Small intestine (tissue), 7 donors: Measurements from ENCODE around the gene GSE1. TPM values are rescaled to one million over a fixed set of nuclear protein-coding genes. Genes with fewer than 3 reads are reported as not detected.

Experiments
- DNase-seq, 2 donors: peaks; one replicate each; pipeline versions ENCODE4 v3.0.0 to v3.0.0-alpha.2; 2013
- FAIRE-seq: peaks from 2 replicates; lab custom pipeline; 2012; peaks lifted over from hg19 to GRCh38; lab: Jason Lieb, UNC
- H3K27ac ChIP-seq, 3 donors: one replicate each; pipeline ENCODE4 v1.5.1; 2013; ENCODE audit warnings: low read length in 2 of 3, mild to moderate bottlenecking in 2 of 3, control low read depth in 1 of 3, inconsistent platforms in 1 of 3, low read depth in 1 of 3, moderate library complexity in 1 of 3
- H3K27me3 ChIP-seq, 3 donors: one replicate each; pipeline ENCODE4 v1.6.1; 2013; ENCODE audit warnings: low read length in 3 of 3, inconsistent platforms in 1 of 3; ENCODE audit not compliant: control insufficient read depth in 3 of 3, insufficient read depth in 3 of 3
- H3K36me3 ChIP-seq, 3 donors: one replicate each; pipeline ENCODE4 v1.6.1; 2013; ENCODE audit warnings: low read length in 3 of 3, inconsistent platforms in 1 of 3, low read depth in 1 of 3, mild to moderate bottlenecking in 1 of 3, moderate library complexity in 1 of 3; ENCODE audit not compliant: control insufficient read depth in 3 of 3, insufficient read depth in 2 of 3
- H3K4me1 ChIP-seq, 3 donors: one replicate each; pipeline ENCODE4 v1.6.1; 2013; ENCODE audit warnings: low read length in 2 of 3, inconsistent platforms in 1 of 3, low read depth in 1 of 3, mild to moderate bottlenecking in 1 of 3, moderate library complexity in 1 of 3; ENCODE audit not compliant: control insufficient read depth in 3 of 3, insufficient read depth in 2 of 3
- H3K4me3 ChIP-seq, 3 donors: one replicate each; pipeline ENCODE4 v1.5.1; 2013; ENCODE audit warnings: low read length in 3 of 3, control low read depth in 1 of 3, inconsistent platforms in 1 of 3, low read depth in 1 of 3, mild to moderate bottlenecking in 1 of 3, moderate library complexity in 1 of 3
- H3K9me3 ChIP-seq, 2 donors: one replicate each; pipeline ENCODE4 v1.6.1; 2013; ENCODE audit warnings: low read depth in 1 of 2, low read length in 1 of 2; ENCODE audit not compliant: control insufficient read depth in 2 of 2, insufficient read depth in 1 of 2
- WGBS, 3 donors: extraction: QIAGEN DNeasy Blood & Tissue Kit; methylation state at CpG; one replicate each; pipeline ENCODE4 v1.1.7; 2013; 5-methylcytosine and 5-hydroxymethylcytosine counted together
- polyA plus RNA-seq, 4 donors: library from polyadenylated mRNA; stranded (reverse) in 3 of 4; unstranded in 1 of 4; fragments of 200-250 nt in 3 of 4; fragments of 120-200 nt in 1 of 4; gene quantifications; one replicate each; pipeline versions ENCODE4 v1.2.1 to v1.2.3, GENCODE V29; 2013
- donor health status: healthy with polysubstance abuse.
- donor health status: control.
- donor health status: control.
- donor health status: Bipolar disorder and iron deficiency.
- donor health status: healthy.

Gene GSE1
- polyA plus RNA-seq, 4 donors = 9.2 to 96.1 (median 17.7) TPM

DNA sequence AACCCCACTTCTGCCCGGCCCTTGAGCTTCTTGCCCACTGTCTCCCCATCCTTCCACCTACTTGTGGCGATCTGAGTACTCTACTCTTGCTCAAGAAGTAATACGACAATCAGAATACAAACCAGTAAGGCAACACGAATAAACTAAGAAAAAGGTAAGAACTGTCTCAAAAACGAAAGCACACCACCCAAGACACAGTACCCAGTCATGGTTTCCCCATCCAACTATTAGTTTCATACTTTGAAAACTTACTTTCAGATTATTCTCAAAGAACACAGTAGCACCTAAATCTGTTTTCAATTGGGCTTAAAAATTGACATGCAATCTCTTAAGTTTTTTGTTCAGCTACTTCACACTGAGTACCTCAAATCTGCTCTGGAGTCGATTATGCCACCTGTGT, 61.7 kb downstream of the GSE1 start:
- Histone ChIP-seq H3K27me3 (no peaks in the 10 kb centered on the region), H3K36me3 (peaks cover 13 to 70% (median 22%) of the 10 kb centered on the region in 3 donors), H3K4me3 (no peak overlapping the region), H3K27ac (peak overlapping the region in 1 of 3 donors; percentile 26), H3K9me3 (no peaks in the 10 kb centered on the region), H3K4me1 (peaks cover 0 to 20% (median 4%) of the 10 kb centered on the region in 3 donors)
- FAIRE-seq (no peak), DNase-seq (no peak)
- WGBS, 3 donors = 61 to 82% (median 62%) methylated on average over 6 of the region's 6 CpGs

DNA sequence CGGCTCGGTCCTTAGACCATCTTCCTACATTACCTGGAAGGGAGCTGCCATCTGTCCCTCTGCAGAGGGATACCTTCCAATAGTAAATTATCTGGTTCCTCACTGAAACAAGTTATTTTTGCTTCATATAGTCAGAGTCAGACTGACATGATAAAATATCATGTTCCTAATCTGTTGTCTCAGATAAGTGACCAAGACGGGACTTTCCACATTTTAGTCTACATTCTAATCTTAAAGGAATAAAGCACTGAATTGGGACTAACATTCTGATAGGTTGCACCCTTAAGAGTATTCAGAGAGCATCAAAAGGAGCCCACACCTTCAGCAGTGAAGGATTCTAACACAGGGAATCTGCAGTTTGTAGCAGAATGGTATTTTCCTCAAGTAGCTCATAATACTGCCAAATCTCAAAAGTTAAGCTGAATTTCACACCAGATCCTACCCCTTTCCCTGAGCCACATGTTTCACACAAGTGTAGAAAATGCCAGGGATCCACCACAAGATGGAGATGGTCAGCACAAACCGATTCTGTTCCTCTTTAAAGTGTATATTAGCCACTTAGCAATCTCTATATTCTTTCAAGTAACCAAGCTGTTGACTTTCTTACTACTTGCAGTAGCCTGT, 62.2 kb downstream of the GSE1 start:
- no peaks in the 10 kb centered on the region for H3K9me3 ChIP-seq
- no peaks in the 10 kb centered on the region for H3K27me3 ChIP-seq
- DNase-seq (no peak), FAIRE-seq (no peak)
- peaks cover 0 to 23% (median 4%) of the 10 kb centered on the region in 3 donors for H3K4me1 ChIP-seq
- H3K36me3 ChIP-seq = peaks cover 13 to 76% (median 20%) of the 10 kb centered on the region in 3 donors
- H3K4me3 ChIP-seq = no peak overlapping the region
- H3K27ac ChIP-seq = no peak overlapping the region
- WGBS, 3 donors = 42 to 58% (median 51%) methylated on average over 4 of the region's 4 CpGs

DNA sequence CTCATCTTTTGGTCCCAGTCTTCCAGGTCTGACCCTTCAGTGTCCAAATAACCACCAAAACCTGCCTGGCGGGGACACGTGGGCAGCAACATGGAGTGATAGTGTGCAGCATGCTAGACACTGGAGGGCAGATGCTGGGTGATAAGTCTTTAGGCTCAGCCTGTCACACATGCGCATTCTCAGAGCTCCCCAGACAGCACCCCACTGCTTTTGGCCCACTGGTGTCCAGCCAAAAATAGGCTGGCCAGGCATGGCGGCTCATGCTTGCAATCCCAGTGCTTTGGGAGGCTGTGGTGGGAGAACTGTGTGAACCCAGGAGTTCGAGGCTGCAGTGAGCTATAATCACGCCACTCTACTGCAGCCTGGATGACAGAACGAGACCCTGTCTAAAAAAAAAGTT, 63.3 kb downstream of the GSE1 start:
- DNase-seq (no peak), FAIRE-seq (no peak)
- Histone ChIP-seq H3K27me3 (no peaks in the 10 kb centered on the region), H3K36me3 (peaks cover 10 to 77% (median 16%) of the 10 kb centered on the region in 3 donors), H3K4me1 (peaks cover 0 to 30% (median 4%) of the 10 kb centered on the region in 3 donors), H3K4me3 (no peak overlapping the region), H3K27ac (no peak overlapping the region), H3K9me3 (no peaks in the 10 kb centered on the region)
- 88 to 91% (median 88%) methylated on average over 7 of the region's 7 CpGs for WGBS, 3 donors

DNA sequence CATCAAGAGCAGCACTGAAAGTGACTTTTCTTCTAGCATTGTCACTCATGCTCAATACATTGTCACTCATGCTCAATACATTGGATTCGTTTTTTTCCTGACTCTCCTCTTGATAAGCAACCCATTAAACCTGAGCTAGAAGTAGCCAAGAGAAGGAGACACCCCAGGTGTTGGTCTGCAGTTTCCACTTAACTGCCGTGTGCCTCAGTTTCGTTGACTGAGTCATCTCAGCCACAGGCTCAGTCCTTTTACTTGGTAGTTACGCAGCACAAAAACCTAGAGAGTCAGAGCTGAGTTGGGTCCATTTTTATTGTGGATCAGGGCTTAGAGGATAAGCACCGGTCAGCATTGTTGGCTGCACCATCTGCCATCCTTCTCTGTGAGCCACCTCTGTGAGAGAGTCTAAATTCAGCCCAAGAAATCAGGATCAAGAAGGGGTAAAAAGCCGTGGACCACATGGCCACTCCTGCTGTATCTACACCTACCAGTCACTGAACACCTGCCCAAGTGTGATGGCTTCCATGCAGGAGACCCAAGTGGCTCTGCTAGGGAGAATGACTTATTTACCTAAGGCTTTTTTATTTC, 64.4 kb downstream of the GSE1 start:
- 70 to 79% (median 75%) methylated on average over 6 of the region's 6 CpGs for WGBS, 3 donors
- Histone ChIP-seq H3K36me3 (peaks cover 5 to 70% (median 10%) of the 10 kb centered on the region in 3 donors), H3K4me1 (peaks cover 0 to 30% (median 4%) of the 10 kb centered on the region in 3 donors), H3K9me3 (no peaks in the 10 kb centered on the region), H3K27me3 (no peaks in the 10 kb centered on the region), H3K27ac (no peak overlapping the region), H3K4me3 (no peak overlapping the region)
- FAIRE-seq = no peak
- no peak for DNase-seq

DNA sequence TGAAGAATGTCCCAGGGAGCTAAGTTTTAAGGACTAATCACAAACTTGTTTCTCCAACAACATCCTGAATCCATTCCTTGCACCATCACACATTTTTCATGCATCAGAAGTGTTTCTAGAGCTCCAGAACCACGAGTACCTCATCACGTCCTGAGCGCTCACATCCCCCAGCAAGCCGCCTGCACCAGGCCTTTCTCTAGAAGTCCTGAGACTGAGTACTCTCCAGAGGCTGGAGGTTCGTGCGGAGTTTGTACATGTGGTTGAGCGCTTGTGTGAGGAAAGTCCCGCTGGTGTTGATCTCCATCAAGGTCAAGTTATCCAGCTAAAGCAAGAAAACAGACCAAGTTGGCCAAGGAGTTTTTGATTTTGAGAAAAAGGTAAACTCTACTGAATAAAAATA, 64.9 kb downstream of the GSE1 start:
- 84 to 92% (median 89%) methylated on average over 8 of the region's 8 CpGs for WGBS, 3 donors
- Histone ChIP-seq H3K9me3 (no peaks in the 10 kb centered on the region), H3K27ac (peak overlapping the region in 1 of 3 donors; percentile 23), H3K27me3 (no peaks in the 10 kb centered on the region), H3K4me3 (no peak overlapping the region), H3K36me3 (peaks cover under 1 to 70% (median 5%) of the 10 kb centered on the region in 3 donors), H3K4me1 (peaks cover 0 to 26% (median 4%) of the 10 kb centered on the region in 3 donors)
- FAIRE-seq (no peak), DNase-seq (no peak)

DNA sequence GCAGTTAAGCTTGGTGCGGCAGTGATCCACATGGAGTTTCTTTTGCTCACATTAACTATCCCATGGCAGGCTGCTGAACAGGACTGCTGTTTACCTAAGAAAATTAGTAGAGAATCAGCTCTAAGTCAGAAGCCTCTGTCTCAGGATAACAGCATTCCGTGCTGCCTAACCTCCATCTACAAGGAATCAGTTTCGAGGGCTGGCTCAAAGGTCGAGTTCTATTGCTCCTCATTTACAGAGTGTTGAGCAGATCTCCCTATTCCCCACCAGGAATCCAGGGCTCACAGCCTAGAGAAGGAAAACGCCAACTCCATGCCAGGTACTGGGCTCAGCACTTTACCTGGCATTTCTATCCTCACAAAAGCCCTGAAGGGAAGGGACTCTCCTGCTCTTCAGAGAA, 65.7 kb downstream of the GSE1 start:
- H3K9me3 ChIP-seq = no peaks in the 10 kb centered on the region
- 17 to 63% (median 43%) methylated on average over 5 of the region's 5 CpGs for WGBS, 3 donors
- H3K4me3 ChIP-seq = no peak overlapping the region
- FAIRE-seq = no peak
- peak overlapping the region in 1 of 3 donors; percentile 59 for H3K27ac ChIP-seq
- DNase-seq = peak; percentile 80 to 85
- peaks cover 0 to 68% (median 5%) of the 10 kb centered on the region in 3 donors for H3K36me3 ChIP-seq
- H3K4me1 ChIP-seq = peaks cover 0 to 25% (median 2%) of the 10 kb centered on the region in 3 donors
- no peaks in the 10 kb centered on the region for H3K27me3 ChIP-seq

DNA sequence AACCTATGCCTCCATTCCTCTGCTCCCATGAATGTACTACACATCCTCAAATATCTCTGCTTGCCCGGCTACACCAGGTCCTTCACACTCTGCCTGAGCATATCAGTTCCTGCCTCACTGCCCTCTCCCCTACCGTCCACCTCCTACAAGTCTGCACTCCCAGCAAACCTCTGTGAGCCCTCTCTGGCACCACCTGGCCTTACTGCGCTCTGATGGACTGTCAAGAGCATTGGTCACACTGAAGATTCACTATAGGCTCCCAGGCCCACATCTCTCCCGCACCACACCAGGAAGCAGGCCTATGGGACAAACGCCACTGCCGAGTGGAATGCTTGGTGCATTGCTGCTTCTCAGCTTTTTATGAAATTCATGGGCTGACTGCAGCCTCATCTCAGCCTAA, 66.7 kb downstream of the GSE1 start:
- H3K27ac ChIP-seq = no peak overlapping the region
- no peaks in the 10 kb centered on the region for H3K27me3 ChIP-seq
- DNase-seq (no peak), FAIRE-seq (no peak)
- WGBS, 3 donors = 85 to 86% (median 85%) methylated on average over 6 of the region's 6 CpGs
- no peaks in the 10 kb centered on the region for H3K9me3 ChIP-seq
- peaks cover 0 to 21% (median 0%) of the 10 kb centered on the region in 3 donors for H3K4me1 ChIP-seq
- H3K36me3 ChIP-seq = peaks cover 0 to 59% (median 2%) of the 10 kb centered on the region in 3 donors
- H3K4me3 ChIP-seq = no peak overlapping the region

DNA sequence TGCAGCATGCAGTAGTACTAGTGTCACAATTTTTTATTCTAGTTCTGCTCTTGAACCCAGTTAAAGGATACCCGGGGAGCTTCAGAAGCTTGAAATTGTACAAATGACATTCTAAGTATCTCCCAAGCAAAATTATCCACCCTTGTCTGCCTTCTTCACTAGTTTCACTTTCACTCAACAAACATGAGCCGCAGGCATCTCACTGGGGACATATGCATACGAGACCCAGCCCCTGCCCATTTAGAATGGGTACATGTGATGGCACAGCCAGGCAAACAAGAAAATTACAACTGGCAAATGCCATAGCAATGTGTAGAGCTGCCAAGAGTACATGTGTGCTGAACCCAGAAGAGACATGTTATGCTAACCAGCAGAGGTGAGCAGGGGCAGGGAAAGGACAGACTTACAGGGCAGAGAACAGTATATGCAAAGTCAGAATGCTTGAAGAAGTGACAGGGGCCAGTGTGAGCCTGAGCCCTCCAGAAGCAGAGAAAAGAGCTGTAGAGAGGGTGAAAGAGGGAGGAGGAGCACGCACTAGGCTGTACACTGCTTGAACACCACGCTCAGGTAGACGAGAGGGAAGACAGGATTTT, 67.3 kb downstream of the GSE1 start:
- no peaks in the 10 kb centered on the region for H3K27me3 ChIP-seq
- H3K36me3 ChIP-seq = peaks cover 0 to 61% (median 1%) of the 10 kb centered on the region in 3 donors
- no peak overlapping the region for H3K27ac ChIP-seq
- WGBS, 3 donors = 64 to 72% (median 67%) methylated on average over 6 of the region's 6 CpGs
- DNase-seq = no peak
- no peaks in the 10 kb centered on the region for H3K9me3 ChIP-seq
- no peak overlapping the region for H3K4me3 ChIP-seq
- FAIRE-seq = no peak
- peaks cover 0 to 21% (median 0%) of the 10 kb centered on the region in 3 donors for H3K4me1 ChIP-seq
